ENCODE data around the gene CDKL1. TPM values are rescaled to one million over a fixed set of nuclear protein-coding genes. Genes with fewer than 3 reads are reported as not detected.

CDKL1 gene
- total and polyA plus RNA-seq, 2 donors (not counting 1 experiment from before 2014, with no cell fraction given) = 5.3 to 7.9 TPM

DNA sequence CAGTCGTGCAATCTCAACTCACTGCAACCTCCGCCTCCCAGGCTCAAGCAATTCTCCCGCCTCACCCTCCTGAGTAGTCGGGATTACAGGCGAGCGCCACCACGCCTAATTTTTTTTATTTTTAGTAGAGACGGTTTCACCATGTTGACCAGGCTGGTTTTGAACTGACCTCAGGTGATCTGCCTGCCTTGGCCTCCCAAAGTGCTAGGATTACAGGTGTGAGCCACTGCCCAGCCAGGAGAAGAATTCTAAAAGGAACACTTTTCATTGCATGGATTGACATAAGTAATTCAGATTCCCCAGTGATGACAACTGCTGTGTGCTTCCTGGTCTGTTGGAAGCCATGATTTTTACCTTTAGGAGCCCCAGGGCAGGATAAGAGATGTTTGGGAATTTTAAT is 62.5 kb downstream of the CDKL1 start:
- H3K4me3 Mint-ChIP-seq = no peak overlapping the region
- DNase-seq = no peak
- Histone ChIP-seq H3K27me3 (replicated peaks in 1 of 4; ENCODE audit: control extremely low read depth in 1 of 4, control insufficient read depth in 3 of 4, insufficient read depth in 4 of 4, low read length in 3 of 4) (no peaks in the 10 kb centered on the region), H3K4me3 (ENCODE audit: control extremely low read depth in 1 of 5, extremely low read depth in 1 of 5, insufficient read depth in 1 of 5, low read depth in 2 of 5, low read length in 4 of 5) (no peak overlapping the region), H3K4me1 (ENCODE audit: control insufficient read depth in 2 of 2, insufficient read depth in 2 of 2, low read length in 2 of 2) (peaks cover 11 to 12% of the 10 kb centered on the region in 2 donors), H3K9me3 (ENCODE audit: control extremely low read depth in 1 of 3, control insufficient read depth in 2 of 3, insufficient read depth in 1 of 3, low read length in 2 of 3) (no peaks in the 10 kb centered on the region), H3K36me3 (replicated peaks in 1 of 2; ENCODE audit: control extremely low read depth in 1 of 2, control insufficient read depth in 1 of 2, extremely low read depth in 1 of 2, insufficient read depth in 2 of 2, low read length in 1 of 2) (peaks cover 9 to 22% of the 10 kb centered on the region in 2 experiments), H2AFZ (ENCODE audit: insufficient read depth, low read depth, low read length, poor library complexity, severe bottlenecking) (no peak overlapping the region), H3K27ac (ENCODE audit: low read length in 2 of 2) (no peak overlapping the region), H3K79me2 (ENCODE audit: control insufficient read depth, insufficient read depth, low read length) (no peaks in the 10 kb centered on the region), H3K4me2 (replicated peaks; ENCODE audit: low read depth, low read length, poor library complexity, severe bottlenecking) (no peak overlapping the region), H3K9ac (ENCODE audit: low read length) (no peak overlapping the region), H4K20me1 (ENCODE audit: control insufficient read depth, insufficient read depth, low read length, poor library complexity, severe bottlenecking) (no peaks in the 10 kb centered on the region)
- H3K27me3 Mint-ChIP-seq = no peaks in the 10 kb centered on the region
- H3K27ac Mint-ChIP-seq = no peak overlapping the region
- H3K9me3 Mint-ChIP-seq (ENCODE audit: insufficient read depth) = no peaks in the 10 kb centered on the region
- POLR2A ChIA-PET = no interaction called here
- peaks cover 16% of the 10 kb centered on the region for H3K4me1 Mint-ChIP-seq
- intact Hi-C loops (cut with micrococcal nuclease) = no loop called here
- TF ChIP-seq EZH2 (IDR thresholded peaks at IDR 0.05; ENCODE audit: borderline replicate concordance, insufficient read depth, low read depth, low read length, poor library complexity, severe bottlenecking) = no peak
- TF ChIP-seq, protein P1, sequence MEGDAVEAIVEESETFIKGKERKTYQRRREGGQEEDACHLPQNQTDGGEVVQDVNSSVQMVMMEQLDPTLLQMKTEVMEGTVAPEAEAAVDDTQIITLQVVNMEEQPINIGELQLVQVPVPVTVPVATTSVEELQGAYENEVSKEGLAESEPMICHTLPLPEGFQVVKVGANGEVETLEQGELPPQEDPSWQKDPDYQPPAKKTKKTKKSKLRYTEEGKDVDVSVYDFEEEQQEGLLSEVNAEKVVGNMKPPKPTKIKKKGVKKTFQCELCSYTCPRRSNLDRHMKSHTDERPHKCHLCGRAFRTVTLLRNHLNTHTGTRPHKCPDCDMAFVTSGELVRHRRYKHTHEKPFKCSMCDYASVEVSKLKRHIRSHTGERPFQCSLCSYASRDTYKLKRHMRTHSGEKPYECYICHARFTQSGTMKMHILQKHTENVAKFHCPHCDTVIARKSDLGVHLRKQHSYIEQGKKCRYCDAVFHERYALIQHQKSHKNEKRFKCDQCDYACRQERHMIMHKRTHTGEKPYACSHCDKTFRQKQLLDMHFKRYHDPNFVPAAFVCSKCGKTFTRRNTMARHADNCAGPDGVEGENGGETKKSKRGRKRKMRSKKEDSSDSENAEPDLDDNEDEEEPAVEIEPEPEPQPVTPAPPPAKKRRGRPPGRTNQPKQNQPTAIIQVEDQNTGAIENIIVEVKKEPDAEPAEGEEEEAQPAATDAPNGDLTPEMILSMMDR (IDR thresholded peaks at IDR 0.05) = no peak
- 94% methylated on average over 6 of the region's 8 CpGs for WGBS (ENCODE audit: insufficient coverage)
- ATAC-seq (ENCODE audit: low read depth) = no peak
- CTCF ChIA-PET = interaction anchor here (0.9 to 1.1 kb wide), 2 partner anchors 14 to 440 kb away, joined by 3 read pairs; no protein-coding TSS in a partner anchor

GRCh38 chr14:50333014-50333509 is 63.6 kb downstream of the CDKL1 start:
- Histone ChIP-seq H3K27ac (ENCODE audit: low read length in 2 of 2) (no peak overlapping the region), H3K4me1 (ENCODE audit: control insufficient read depth in 2 of 2, insufficient read depth in 2 of 2, low read length in 2 of 2) (peaks cover 11 to 12% of the 10 kb centered on the region in 2 donors), H3K36me3 (replicated peaks in 1 of 2; ENCODE audit: control extremely low read depth in 1 of 2, control insufficient read depth in 1 of 2, extremely low read depth in 1 of 2, insufficient read depth in 2 of 2, low read length in 1 of 2) (peaks cover 12 to 25% of the 10 kb centered on the region in 2 experiments), H3K4me3 (ENCODE audit: control extremely low read depth in 1 of 5, extremely low read depth in 1 of 5, insufficient read depth in 1 of 5, low read depth in 2 of 5, low read length in 4 of 5) (no peak overlapping the region), H4K20me1 (ENCODE audit: control insufficient read depth, insufficient read depth, low read length, poor library complexity, severe bottlenecking) (no peaks in the 10 kb centered on the region), H2AFZ (ENCODE audit: insufficient read depth, low read depth, low read length, poor library complexity, severe bottlenecking) (no peak overlapping the region), H3K79me2 (ENCODE audit: control insufficient read depth, insufficient read depth, low read length) (no peaks in the 10 kb centered on the region), H3K27me3 (replicated peaks in 1 of 4; ENCODE audit: control extremely low read depth in 1 of 4, control insufficient read depth in 3 of 4, insufficient read depth in 4 of 4, low read length in 3 of 4) (no peaks in the 10 kb centered on the region), H3K4me2 (replicated peaks; ENCODE audit: low read depth, low read length, poor library complexity, severe bottlenecking) (no peak overlapping the region), H3K9ac (ENCODE audit: low read length) (no peak overlapping the region), H3K9me3 (ENCODE audit: control extremely low read depth in 1 of 3, control insufficient read depth in 2 of 3, insufficient read depth in 1 of 3, low read length in 2 of 3) (no peaks in the 10 kb centered on the region)
- no peak overlapping the region for H3K27ac Mint-ChIP-seq
- DNase-seq = no peak
- H3K27me3 Mint-ChIP-seq = no peaks in the 10 kb centered on the region
- no peaks in the 10 kb centered on the region for H3K9me3 Mint-ChIP-seq (ENCODE audit: insufficient read depth)
- WGBS (ENCODE audit: insufficient coverage) = 63% methylated on average over 2 of the region's 3 CpGs
- ChIA-PET POLR2A (no interaction called here), CTCF (interaction anchor here (1.1 kb wide), 1 partner anchor 12 kb away, joined by 3 read pairs; no protein-coding TSS in a partner anchor)
- TF ChIP-seq, protein P1 (IDR thresholded peaks at IDR 0.05) = no peak
- TF ChIP-seq EZH2 (IDR thresholded peaks at IDR 0.05; ENCODE audit: borderline replicate concordance, insufficient read depth, low read depth, low read length, poor library complexity, severe bottlenecking) = no peak
- H3K4me1 Mint-ChIP-seq = peaks cover 16% of the 10 kb centered on the region
- H3K4me3 Mint-ChIP-seq = no peak overlapping the region
- no peak for ATAC-seq (ENCODE audit: low read depth)
- intact Hi-C loops (cut with micrococcal nuclease) = no loop called here
